Cardiac fibroblast (primary cell): ENCODE measurements around the gene TMEM151A.

Source experiments
- DNase-seq, 2 donors: peaks; one replicate each; pipeline versions ENCODE4 v3.0.0 to v3.0.0-alpha.2; 2010; ENCODE audit warnings: low read depth in 2 of 2
- H3K4me3 ChIP-seq, 2 donors: replicated peaks in 1 of 2; 1 replicate in 1 of 2; 2 replicates in 1 of 2; pipeline ENCODE4 v1.5.1; 2011; ENCODE audit warnings: low read depth in 2 of 2, low read length in 2 of 2, mild to moderate bottlenecking in 2 of 2, moderate library complexity in 1 of 2
- CTCF ChIP-seq: IDR thresholded peaks from one replicate; pipeline ENCODE4 v1.5.1; 2011; ENCODE audit warnings: low read depth, mild to moderate bottlenecking, low read length, inconsistent platforms

Gene TMEM151A

DNA sequence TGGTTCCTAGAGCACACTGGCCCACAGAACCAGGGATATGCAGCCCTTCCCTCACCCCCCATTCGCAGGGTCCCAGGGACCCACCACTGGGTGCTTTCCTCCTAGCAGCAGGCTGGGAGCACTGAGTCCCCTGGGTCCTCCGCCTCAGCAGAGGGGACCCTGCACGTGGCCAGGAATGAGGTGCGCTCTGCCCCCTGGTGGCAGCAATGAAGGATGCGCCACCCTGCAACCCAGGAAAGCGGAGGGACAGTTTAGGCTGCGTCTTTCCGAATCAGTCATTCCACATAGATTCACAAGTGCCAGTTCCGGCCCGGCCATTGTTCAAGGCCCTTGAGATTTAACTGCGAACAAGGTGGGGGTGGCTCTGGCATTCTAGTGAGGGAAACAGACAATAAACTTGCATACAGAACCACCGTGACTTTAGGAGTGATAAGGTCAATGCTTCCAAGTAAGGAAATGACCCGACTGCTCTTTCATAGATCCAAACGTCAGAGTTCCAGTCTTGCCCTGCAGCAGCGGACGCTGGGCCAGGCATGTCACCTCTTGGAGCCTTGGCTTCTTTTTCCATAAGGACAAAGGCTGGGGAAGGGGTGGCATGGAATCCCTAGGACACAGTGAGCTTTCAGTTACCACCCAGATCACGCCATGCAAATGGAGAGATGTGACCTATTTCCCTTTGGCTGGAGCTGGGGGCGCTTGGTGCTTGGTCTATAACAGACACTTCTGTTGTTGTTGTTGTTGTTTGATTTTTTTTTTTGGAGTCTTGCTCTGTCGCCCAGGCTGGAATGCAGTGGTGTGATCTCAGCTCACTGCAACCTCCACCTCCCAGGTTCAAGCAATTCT lies 36.8 kb downstream of the TMEM151A start:
- no peak overlapping the region for H3K4me3 ChIP-seq
- DNase-seq = peak; percentile 82 to 87
- TF ChIP-seq CTCF = peak; percentile 90

DNA sequence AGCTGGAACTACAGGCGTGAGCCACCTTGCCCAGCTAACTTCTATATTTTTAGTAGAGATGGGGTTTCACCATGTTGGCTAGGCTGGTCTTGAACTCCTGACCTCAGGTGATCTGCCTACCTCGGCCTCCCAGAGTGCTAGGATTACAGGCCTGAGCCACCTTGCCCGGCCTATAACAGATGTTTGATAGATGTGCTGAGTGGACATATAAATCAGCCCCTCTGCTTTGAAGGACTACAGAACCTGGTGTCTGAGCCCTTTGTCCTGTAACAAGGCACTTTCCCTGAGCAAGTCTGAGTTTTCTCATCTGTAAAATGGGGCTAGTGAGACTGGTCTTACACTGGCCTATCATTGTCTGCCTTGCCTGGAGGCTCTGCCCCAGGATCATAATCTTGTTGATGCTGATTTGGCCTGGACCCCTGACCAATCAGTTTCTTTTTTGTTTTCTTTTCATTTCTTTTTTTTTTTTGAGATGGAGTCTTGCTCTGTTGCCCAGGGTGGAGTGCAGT lies 37.5 kb downstream of the TMEM151A start:
- H3K4me3 ChIP-seq = no peak overlapping the region
- TF ChIP-seq CTCF = no peak
- no peak for DNase-seq

DNA sequence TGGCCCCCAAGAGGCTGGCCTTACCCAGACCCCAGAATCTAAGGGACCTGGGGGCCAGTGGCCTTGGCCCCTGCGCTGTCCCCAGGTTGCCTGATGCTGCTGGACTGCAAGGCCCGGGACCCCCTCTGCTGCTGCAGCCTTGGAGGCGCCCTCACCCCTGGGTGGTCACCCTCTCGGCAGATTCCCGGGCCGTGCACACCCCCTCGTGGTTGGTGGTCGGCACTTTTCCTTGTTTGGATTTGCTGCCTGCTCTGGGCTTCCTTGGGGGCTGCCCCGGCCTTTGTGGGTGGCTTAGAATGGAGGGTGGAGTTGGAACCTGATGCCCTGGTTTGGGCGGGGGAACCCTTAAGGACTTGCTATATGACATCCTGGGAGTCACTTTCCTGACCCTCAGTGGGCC lies 39.2 kb downstream of the TMEM151A start:
- TF ChIP-seq CTCF = no peak
- no peak for DNase-seq
- no peak overlapping the region for H3K4me3 ChIP-seq

GRCh38 chr11:66331542-66332370 lies 40.1 kb downstream of the TMEM151A start:
- no peak for DNase-seq
- no peak overlapping the region for H3K4me3 ChIP-seq
- TF ChIP-seq CTCF = no peak

- DNase-seq = no peak
- no peak for TF ChIP-seq CTCF
- H3K4me3 ChIP-seq = no peak overlapping the region
These were observed 40.9 kb downstream of the TMEM151A start for GRCh38 chr11:66332371-66333219.

DNA sequence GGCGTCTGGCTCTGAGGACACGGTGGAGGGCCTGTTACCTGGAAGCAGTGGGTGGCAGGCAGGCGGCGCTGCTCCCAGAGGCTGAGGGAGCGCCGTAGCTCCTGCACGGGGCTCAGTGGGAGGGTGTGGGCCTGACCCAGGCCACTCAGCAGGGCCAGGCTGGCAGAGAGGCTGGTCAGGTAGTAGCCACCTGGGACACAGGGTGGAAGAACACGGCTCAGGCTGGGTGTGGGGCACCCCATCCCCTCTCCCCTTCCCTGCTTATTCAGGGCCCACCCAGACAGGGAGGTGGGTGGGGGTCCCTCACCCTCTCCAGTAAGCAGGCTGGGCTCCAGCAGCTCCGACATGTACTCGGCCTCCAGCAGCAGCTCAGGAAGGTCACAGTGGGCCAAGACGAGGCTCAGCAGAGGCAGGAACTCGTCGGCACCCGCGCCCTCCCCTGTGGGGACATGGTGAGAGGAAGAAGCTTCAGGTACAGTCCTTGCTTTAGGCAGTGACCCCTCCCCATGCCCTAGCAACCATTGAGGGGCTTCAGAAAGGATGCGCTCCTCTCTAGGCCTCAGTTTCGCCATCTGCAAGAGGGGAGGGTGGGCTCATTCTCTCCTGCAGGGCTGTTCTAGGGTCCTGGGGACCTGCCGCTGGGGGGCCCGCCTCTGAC lies 41.7 kb downstream of the TMEM151A start:
- no peak for TF ChIP-seq CTCF
- no peak overlapping the region for H3K4me3 ChIP-seq
- no peak for DNase-seq
